HL-60 (cell line): ENCODE data around the gene SPINK8.

ENCODE experiments used
- DNase-seq, 2 experiments: peaks; one replicate each; pipeline ENCODE4 v3.0.0-alpha.2; 2010 to 2020; ENCODE audit warnings: low read depth in 1 of 2, low spot score in 1 of 2
- H3K27ac ChIP-seq: fragments of 250-450 bp; sonication (Bioruptor Pico); replicated peaks from 2 replicates; pipeline ENCODE4 v1.5.1; 2020; ENCODE audit warnings: mild to moderate bottlenecking, moderate library complexity
- H3K27me3 ChIP-seq: fragments of 250-450 bp; sonication (Bioruptor Pico); 2 replicates; pipeline ENCODE4 v1.5.1; 2021; ENCODE audit warnings: mild to moderate bottlenecking, moderate library complexity; ENCODE audit not compliant: insufficient read depth, poor library complexity, severe bottlenecking
- H3K4me3 ChIP-seq: replicated peaks from 2 replicates; pipeline ENCODE4 v1.5.1; 2011; ENCODE audit warnings: mild to moderate bottlenecking, control low read depth, low read length; ENCODE audit not compliant: insufficient read depth
- CTCF ChIP-seq: IDR thresholded peaks from one replicate; pipeline ENCODE4 v1.5.1; 2011; ENCODE audit warnings: low read length, control low read depth, inconsistent platforms; ENCODE audit not compliant: insufficient read depth
- GABPA ChIP-seq: IDR thresholded peaks from 2 replicates; pipeline ENCODE4 v1.6.1; 2012; ENCODE audit warnings: low read depth
- POLR2AphosphoS5 ChIP-seq: IDR thresholded peaks from 2 replicates; pipeline ENCODE4 v1.6.1; 2012; ENCODE audit warnings: low read depth
- SPI1 ChIP-seq: IDR thresholded peaks from 2 replicates; pipeline ENCODE4 v1.6.1; 2012; ENCODE audit warnings: low read depth, mild to moderate bottlenecking, borderline replicate concordance
- TF ChIP-seq, protein P1 (sequence below): IDR thresholded peaks from 2 replicates; pipeline ENCODE4 v1.6.1; 2012; ENCODE audit warnings: low read depth; ENCODE audit not compliant: insufficient replicate concordance

Gene SPINK8

DNA sequence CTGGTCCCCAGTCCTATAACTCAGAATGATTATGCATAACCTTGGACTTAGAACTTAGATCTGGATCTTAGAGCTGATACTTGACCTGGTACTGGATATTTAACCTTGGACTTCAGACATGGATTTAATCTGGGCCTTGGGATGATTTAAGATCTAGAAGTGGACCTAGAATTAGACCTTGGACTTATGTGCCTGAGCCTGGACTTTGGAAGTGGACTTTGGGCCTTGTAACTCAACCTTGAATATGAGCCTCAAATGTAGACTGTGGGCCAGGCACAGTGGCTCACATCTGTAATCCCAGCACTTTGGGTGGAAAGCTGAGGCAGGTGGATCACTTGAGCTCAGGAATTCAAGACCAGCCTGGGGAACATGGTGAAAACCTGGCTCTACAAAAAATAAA, 46.4 kb downstream of the SPINK8 start:
- H3K4me3 ChIP-seq: no peak overlapping the region
- no peaks in the 10 kb centered on the region for H3K27me3 ChIP-seq
- no peak overlapping the region for H3K27ac ChIP-seq
- no peak for TF ChIP-seq POLR2AphosphoS5
- TF ChIP-seq GABPA: no peak
- no peak for TF ChIP-seq SPI1
- TF ChIP-seq CTCF: no peak
- TF ChIP-seq, protein P1, sequence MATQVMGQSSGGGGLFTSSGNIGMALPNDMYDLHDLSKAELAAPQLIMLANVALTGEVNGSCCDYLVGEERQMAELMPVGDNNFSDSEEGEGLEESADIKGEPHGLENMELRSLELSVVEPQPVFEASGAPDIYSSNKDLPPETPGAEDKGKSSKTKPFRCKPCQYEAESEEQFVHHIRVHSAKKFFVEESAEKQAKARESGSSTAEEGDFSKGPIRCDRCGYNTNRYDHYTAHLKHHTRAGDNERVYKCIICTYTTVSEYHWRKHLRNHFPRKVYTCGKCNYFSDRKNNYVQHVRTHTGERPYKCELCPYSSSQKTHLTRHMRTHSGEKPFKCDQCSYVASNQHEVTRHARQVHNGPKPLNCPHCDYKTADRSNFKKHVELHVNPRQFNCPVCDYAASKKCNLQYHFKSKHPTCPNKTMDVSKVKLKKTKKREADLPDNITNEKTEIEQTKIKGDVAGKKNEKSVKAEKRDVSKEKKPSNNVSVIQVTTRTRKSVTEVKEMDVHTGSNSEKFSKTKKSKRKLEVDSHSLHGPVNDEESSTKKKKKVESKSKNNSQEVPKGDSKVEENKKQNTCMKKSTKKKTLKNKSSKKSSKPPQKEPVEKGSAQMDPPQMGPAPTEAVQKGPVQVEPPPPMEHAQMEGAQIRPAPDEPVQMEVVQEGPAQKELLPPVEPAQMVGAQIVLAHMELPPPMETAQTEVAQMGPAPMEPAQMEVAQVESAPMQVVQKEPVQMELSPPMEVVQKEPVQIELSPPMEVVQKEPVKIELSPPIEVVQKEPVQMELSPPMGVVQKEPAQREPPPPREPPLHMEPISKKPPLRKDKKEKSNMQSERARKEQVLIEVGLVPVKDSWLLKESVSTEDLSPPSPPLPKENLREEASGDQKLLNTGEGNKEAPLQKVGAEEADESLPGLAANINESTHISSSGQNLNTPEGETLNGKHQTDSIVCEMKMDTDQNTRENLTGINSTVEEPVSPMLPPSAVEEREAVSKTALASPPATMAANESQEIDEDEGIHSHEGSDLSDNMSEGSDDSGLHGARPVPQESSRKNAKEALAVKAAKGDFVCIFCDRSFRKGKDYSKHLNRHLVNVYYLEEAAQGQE: no peak
- no peak for DNase-seq

DNA sequence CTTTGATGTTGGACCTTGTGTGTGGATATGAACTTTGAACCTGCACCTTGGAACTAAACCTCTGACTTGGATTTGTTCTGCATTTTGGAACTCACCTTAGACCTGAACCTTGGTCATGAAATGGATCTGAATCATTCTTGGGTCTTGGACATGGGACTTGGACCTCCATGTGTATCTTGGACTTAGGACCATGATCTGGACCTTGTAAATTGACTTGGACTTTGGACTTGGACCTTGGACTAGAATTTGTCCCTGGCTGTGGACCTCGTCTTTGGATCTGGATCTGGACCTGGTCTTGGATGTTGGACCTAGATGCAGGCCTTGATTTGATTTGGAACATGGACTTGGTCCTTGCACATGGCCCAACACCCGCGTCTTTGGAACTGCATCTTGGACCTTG, 47.2 kb downstream of the SPINK8 start:
- DNase-seq: no peak
- Histone ChIP-seq H3K27ac (no peak overlapping the region), H3K4me3 (no peak overlapping the region), H3K27me3 (no peaks in the 10 kb centered on the region)
- TF ChIP-seq SPI1: no peak
- TF ChIP-seq, protein P1: no peak
- no peak for TF ChIP-seq GABPA
- no peak for TF ChIP-seq CTCF
- no peak for TF ChIP-seq POLR2AphosphoS5

- Histone ChIP-seq H3K27ac (no peak overlapping the region), H3K4me3 (no peak overlapping the region), H3K27me3 (no peaks in the 10 kb centered on the region)
- no peak for DNase-seq
- TF ChIP-seq CTCF: no peak
- TF ChIP-seq, protein P1: no peak
- no peak for TF ChIP-seq GABPA
- TF ChIP-seq SPI1: no peak
- TF ChIP-seq POLR2AphosphoS5: no peak
Measured at GRCh38 chr3:48285675-48286074, 47.8 kb downstream of the SPINK8 start.
